Sigmoid colon (tissue), 4 donors: Measurements from ENCODE around the gene EHMT1.

Experiments
- CTCF ChIP-seq, 4 experiments: fragments of 450-650 bp in 3 of 4; fragments of 200-600 bp in 1 of 4; IDR thresholded peaks; one replicate each; pipeline ENCODE4 v1.5.1; 2016 to 2019; ENCODE audit warnings: antibody characterized with exemption in 4 of 4, mild to moderate bottlenecking in 3 of 4, moderate library complexity in 2 of 4
- POLR2A ChIP-seq, 2 donors: fragments of 450-650 bp; IDR thresholded peaks; one replicate each; pipeline ENCODE4 v1.6.1; 2016; ENCODE audit warnings: antibody characterized with exemption in 2 of 2, mild to moderate bottlenecking in 2 of 2, moderate library complexity in 2 of 2
- POLR2AphosphoS5 ChIP-seq, 4 donors: sonication (generic); formaldehyde crosslinking; IDR thresholded peaks; one replicate each; pipeline ENCODE4 v1.6.1; 2017; ENCODE audit warnings: antibody characterized with exemption in 4 of 4

- TF ChIP-seq POLR2AphosphoS5 (IDR thresholded peaks at IDR 0.05) (no peak), CTCF (IDR thresholded peaks at IDR 0.05) (no peak), POLR2A (IDR thresholded peaks at IDR 0.05) (no peak)
These were observed 198.7 kb downstream of the EHMT1 start for GRCh38 chr9:137817236-137818200.
